ENCODE results near the gene DDX6.

DDX6 gene

GRCh38 chr11:118705111-118705741, 85.7 kb downstream of the DDX6 start:
- no peak for DNase-seq (ENCODE audit: low read depth in 3 of 3)

GRCh38 chr11:118703563-118704106, 87.3 kb downstream of the DDX6 start:
- DNase-seq (ENCODE audit: low read depth in 3 of 3), result no peak

DNA sequence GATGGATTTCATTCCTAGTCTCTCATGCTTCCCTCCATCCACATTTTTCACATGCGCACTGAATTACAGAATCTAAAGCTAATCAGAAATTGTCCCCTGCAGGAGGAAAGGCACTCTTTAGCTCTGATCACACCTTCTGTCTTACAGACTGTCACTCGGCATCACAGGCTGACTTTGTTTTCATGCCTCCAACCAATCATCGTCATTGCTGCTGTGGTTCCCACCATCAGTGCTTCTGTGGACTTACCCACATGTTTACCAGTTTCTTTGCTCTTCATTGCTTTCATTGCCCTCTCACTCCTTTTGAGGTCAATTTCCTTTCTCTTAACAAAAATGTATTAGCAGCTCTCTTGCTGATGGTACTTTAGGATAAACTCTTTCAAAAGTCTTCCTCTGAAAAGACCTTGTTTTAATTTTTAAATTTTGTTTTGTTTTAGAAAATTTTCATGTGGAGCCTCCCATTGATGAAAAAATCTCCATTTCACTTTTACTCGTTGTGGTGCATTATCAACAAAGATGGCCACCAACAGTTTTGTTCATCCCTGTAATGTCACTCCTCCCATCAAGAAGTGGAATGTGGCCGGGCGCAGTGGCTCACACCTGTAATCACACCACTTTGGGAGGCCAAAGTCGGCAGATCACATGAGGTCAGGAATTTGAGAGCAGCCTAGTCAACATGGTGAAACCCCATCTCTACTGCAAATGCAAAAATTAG, 91.3 kb downstream of the DDX6 start:
- no peak for DNase-seq (ENCODE audit: low read depth in 3 of 3)

Data from stimulated activated CD4-positive, alpha-beta T cell treated with anti-CD3 and anti-CD28 coated beads, TNF-alpha, amount 100 ng/mL, for 48 hours (primary cell).